ENCODE results near the gene TEX19.
"Not testable (repeated sequence)": the region's sequence is repeated elsewhere in the genome, so short reads cannot be mapped to it uniquely, and the experiment has no call there.

Gene TEX19

GRCh38 chr17:82354804-82355308 is 4.2 kb upstream of the TEX19 start:
- H3K27ac Mint-ChIP-seq: no peak overlapping the region
- H3K27me3 Mint-ChIP-seq (ENCODE audit: low read depth): peaks cover 8% of the 10 kb centered on the region
- H3K36me3 Mint-ChIP-seq (ENCODE audit: low read depth): no peaks in the 10 kb centered on the region
- no peaks in the 10 kb centered on the region for H3K9me3 Mint-ChIP-seq
- peaks cover 8% of the 10 kb centered on the region for H3K4me1 Mint-ChIP-seq (ENCODE audit: low read depth)
- H3K4me3 Mint-ChIP-seq: no peak overlapping the region

DNA sequence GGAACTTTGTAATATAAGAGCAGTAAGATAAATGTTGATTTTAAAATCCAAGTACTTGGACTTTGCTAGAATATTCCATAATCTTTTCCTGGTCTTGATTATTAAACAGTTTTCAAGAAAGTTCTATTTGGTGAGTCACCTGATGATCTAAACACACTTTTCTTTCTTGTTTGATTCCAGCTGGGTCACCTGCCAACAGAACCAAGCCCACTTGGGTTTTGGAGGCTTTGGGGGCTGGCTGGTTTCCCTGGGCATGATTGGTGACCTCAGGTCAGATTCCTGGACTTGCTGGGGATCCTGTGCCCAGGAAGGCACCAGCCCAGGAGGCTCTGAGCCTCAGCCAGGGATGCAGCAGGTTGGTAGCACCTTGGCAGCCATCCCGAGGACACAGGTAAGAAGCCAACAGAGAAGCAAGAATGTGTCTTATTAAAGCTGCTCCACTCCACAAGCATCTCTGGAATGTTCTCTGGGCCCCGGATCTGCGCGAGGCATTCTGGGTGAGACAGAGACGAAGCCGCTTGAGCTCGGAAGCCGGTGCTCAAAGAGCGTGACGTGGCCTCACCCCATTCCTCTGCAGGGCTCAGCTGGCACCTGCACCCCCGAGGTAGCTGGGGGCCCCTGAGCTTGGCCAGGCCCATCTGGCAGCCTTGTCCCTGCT is 3.1 kb upstream of the TEX19 start:
- Mint-ChIP-seq H3K27me3 (ENCODE audit: low read depth) (peaks cover 8% of the 10 kb centered on the region), H3K4me1 (ENCODE audit: low read depth) (peaks cover 8% of the 10 kb centered on the region), H3K9me3 (no peaks in the 10 kb centered on the region), H3K27ac (no peak overlapping the region), H3K36me3 (ENCODE audit: low read depth) (no peaks in the 10 kb centered on the region), H3K4me3 (no peak overlapping the region)

DNA sequence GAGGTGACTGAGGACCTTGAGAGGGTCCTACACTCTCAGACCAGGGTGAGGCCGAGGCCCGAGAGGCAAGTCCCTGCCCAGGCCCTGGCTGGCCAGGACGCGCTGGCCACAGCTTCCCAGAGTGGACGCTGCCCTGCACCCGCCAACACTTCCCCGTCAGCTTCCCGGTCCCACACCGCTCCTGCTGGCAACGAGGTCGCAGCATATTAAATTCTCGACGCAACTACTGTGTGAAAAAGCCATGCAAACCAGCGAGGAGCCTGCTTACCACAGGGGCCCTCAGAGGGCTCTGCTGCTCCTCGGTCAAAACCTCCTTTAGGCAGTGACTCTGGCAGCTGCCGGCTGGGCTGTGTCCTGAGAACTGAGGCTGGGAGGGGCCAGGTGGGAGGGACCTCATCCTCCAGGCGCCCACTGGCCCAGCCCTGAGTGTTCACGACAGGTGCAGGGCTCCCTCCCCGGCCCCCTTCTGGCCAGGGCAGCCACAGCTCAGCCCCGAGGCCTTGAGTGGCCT is 2.1 kb upstream of the TEX19 start:
- no peaks in the 10 kb centered on the region for H3K36me3 Mint-ChIP-seq (ENCODE audit: low read depth)
- peaks cover 11% of the 10 kb centered on the region for H3K27me3 Mint-ChIP-seq (ENCODE audit: low read depth)
- no peak overlapping the region for H3K4me3 Mint-ChIP-seq
- no peak overlapping the region for H3K27ac Mint-ChIP-seq
- peaks cover 8% of the 10 kb centered on the region for H3K4me1 Mint-ChIP-seq (ENCODE audit: low read depth)
- H3K9me3 Mint-ChIP-seq: no peaks in the 10 kb centered on the region

GRCh38 chr17:82357394-82357793 is 1.7 kb upstream of the TEX19 start:
- Mint-ChIP-seq H3K36me3 (ENCODE audit: low read depth) (no peaks in the 10 kb centered on the region), H3K27me3 (ENCODE audit: low read depth) (peaks cover 12% of the 10 kb centered on the region), H3K9me3 (no peaks in the 10 kb centered on the region), H3K4me1 (ENCODE audit: low read depth) (peaks cover 8% of the 10 kb centered on the region), H3K27ac (no peak overlapping the region), H3K4me3 (no peak overlapping the region)

DNA sequence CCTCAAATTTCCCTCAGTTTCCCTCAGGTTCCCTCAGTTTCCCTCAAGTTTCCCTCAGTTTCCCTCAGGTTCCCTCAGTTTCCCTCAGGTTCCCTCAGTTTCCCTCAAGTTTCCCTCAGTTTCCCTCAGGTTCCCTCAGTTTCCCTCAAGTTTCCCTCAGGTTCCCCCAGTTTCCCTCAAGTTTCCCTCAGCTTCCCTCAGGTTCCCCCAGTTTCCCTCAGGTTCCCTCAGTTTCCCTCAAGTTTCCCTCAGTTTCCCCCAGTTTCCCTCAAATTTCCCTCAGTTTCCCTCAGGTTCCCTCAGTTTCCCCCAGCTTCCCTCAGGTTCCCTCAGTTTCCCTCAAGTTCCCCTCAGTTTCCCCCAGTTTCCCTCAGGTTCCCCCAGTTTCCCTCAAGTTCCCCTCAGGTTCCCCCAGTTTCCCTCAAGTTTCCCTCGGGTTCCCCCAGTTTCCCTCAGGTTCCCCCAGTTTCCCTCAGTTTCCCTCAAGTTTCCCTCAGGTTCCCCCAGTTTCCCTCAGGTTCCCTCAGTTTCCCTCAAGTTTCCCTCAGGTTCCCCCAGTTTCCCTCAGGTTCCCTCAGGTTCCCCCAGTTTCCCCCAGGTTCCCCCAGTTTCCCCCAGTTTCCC is 516 bp downstream of the TEX19 start:
- H3K4me3 Mint-ChIP-seq; H3K27ac Mint-ChIP-seq; H3K4me1 Mint-ChIP-seq (ENCODE audit: low read depth); H3K36me3 Mint-ChIP-seq (ENCODE audit: low read depth); H3K9me3 Mint-ChIP-seq: not testable (repeated sequence)
- peaks cover 12% of the 10 kb centered on the region for H3K27me3 Mint-ChIP-seq (ENCODE audit: low read depth)

DNA sequence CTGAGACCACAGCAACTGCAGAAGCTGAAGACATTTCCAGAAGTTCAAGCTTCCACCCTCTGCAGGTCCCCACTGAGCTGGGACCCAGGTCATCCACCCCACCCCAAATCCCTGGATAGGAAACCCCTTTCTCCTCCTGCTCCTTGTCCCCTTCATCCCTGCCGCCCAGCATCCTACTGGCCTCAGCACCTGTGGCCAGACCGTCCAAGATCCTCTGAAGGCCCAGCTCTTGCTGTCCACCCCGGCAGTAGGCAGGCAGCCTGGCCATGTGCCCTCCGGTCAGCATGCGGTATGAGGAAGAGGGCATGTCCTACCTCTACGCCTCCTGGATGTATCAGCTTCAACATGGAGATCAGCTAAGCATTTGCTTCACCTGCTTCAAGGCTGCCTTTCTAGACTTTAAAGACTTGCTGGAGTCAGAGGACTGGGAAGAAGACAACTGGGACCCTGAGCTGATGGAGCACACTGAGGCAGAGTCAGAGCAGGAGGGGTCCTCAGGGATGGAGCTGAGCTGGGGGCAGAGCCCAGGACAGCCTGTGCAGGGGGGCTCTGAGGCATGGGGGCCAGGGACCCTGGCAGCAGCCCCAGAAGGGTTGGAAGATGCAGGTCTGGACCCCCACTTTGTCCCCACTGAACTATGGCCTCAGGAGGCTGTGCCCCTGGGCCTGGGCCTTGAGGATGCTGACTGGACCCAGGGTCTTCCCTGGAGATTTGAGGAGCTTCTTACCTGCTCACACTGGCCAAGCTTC is 3.0 kb downstream of the TEX19 start:
- H3K27ac Mint-ChIP-seq: no peak overlapping the region
- H3K9me3 Mint-ChIP-seq: no peaks in the 10 kb centered on the region
- H3K36me3 Mint-ChIP-seq (ENCODE audit: low read depth): no peaks in the 10 kb centered on the region
- H3K4me3 Mint-ChIP-seq: no peak overlapping the region
- peaks cover 8% of the 10 kb centered on the region for H3K4me1 Mint-ChIP-seq (ENCODE audit: low read depth)
- peaks cover 20% of the 10 kb centered on the region for H3K27me3 Mint-ChIP-seq (ENCODE audit: low read depth)

- Mint-ChIP-seq H3K36me3 (ENCODE audit: low read depth) (no peaks in the 10 kb centered on the region), H3K27ac (no peak overlapping the region), H3K9me3 (no peaks in the 10 kb centered on the region), H3K4me1 (ENCODE audit: low read depth) (no peaks in the 10 kb centered on the region), H3K27me3 (ENCODE audit: low read depth) (peaks cover 40% of the 10 kb centered on the region), H3K4me3 (no peak overlapping the region)
Measured at GRCh38 chr17:82365606-82366295, 6.7 kb downstream of the TEX19 start.

DNA sequence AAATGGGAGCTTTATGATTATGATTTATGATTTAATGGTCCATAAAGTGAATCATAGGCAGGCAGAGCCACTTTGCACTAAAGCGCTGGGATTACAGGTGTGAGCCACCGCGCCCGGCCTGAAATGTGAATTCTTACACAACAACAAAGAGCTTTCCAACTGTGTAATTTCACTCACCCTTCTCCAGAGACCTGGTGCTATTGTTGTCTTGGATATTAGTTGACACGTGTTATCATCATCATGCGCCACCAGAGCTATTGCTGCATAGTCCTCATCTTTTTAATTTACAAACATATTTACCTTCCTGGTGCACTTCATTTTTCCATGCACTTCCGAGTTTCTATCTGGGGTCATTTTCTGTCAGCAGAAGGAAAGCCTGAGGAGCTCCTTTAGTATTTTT is 7.7 kb downstream of the TEX19 start:
- H3K9me3 Mint-ChIP-seq: no peaks in the 10 kb centered on the region
- peaks cover 4% of the 10 kb centered on the region for H3K4me1 Mint-ChIP-seq (ENCODE audit: low read depth)
- H3K4me3 Mint-ChIP-seq: no peak overlapping the region
- H3K27ac Mint-ChIP-seq: no peak overlapping the region
- H3K36me3 Mint-ChIP-seq (ENCODE audit: low read depth): no peaks in the 10 kb centered on the region
- peaks cover 44% of the 10 kb centered on the region for H3K27me3 Mint-ChIP-seq (ENCODE audit: low read depth)

GRCh38 chr17:82367724-82368524 is 8.9 kb downstream of the TEX19 start:
- peaks cover 5% of the 10 kb centered on the region for H3K4me1 Mint-ChIP-seq (ENCODE audit: low read depth)
- no peaks in the 10 kb centered on the region for H3K9me3 Mint-ChIP-seq
- H3K36me3 Mint-ChIP-seq (ENCODE audit: low read depth): no peaks in the 10 kb centered on the region
- H3K27ac Mint-ChIP-seq: no peak overlapping the region
- no peak overlapping the region for H3K4me3 Mint-ChIP-seq
- peaks cover 47% of the 10 kb centered on the region for H3K27me3 Mint-ChIP-seq (ENCODE audit: low read depth)

GRCh38 chr17:82369211-82369610 is 10.2 kb downstream of the TEX19 start:
- Mint-ChIP-seq H3K27me3 (ENCODE audit: low read depth) (peaks cover 56% of the 10 kb centered on the region), H3K27ac (no peak overlapping the region), H3K9me3 (no peaks in the 10 kb centered on the region), H3K4me3 (no peak overlapping the region), H3K36me3 (ENCODE audit: low read depth) (no peaks in the 10 kb centered on the region), H3K4me1 (ENCODE audit: low read depth) (peaks cover 9% of the 10 kb centered on the region)

DNA sequence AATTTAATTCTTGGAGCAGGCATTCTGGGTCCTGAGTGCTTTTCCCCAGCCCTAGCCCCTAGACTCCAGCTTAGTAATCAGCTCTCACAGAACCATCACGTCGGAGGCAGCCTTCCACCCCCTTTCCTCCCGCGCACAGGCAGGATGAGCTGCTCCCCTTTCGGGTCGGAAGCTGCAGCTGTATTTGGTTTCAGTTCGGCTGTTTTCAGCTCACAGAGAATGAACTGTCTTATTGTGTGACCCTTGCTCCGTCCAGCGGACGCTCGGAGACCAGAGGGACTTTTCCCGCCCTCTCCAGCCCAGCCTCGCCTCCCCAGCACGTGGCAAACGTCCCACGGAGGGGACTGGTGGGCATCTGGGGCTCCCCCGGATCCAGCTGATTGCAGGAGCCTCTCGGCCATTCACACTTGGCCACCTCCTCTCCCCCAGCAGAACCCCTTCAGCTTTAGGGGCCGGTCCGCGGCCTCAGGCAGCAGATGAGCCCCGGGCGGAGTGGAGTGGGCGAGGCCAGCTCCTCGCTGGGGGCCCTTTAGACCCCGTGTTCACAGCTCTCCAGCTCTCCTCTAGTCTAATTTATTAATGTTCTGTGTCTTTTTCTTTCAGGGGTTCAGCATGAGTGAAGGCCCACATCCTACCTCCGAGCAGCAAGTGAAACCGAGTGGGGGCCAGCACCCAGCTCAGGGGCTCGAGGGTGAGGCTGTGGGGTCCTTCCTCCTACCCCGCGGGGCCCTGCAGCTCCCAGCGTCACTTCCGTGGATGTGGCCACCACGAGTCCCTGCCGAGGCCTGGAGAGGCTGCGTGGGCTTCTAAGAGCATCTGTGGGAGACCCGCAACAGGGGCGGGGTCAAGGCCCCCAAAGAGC is 11.7 kb downstream of the TEX19 start:
- Mint-ChIP-seq H3K4me1 (ENCODE audit: low read depth) (peaks cover 9% of the 10 kb centered on the region), H3K27ac (peak overlapping the region; percentile 78), H3K9me3 (no peaks in the 10 kb centered on the region), H3K4me3 (peak overlapping the region; percentile 78), H3K36me3 (ENCODE audit: low read depth) (no peaks in the 10 kb centered on the region), H3K27me3 (ENCODE audit: low read depth) (peaks cover 54% of the 10 kb centered on the region)

GRCh38 chr17:82371333-82372248 is 12.5 kb downstream of the TEX19 start, which contains the start of gene UTS2R:
UTS2R (plus strand) TSS chr17:82371765; CDS start chr17:82374325, 2,560 bp downstream.
- Mint-ChIP-seq H3K4me1 (ENCODE audit: low read depth) (peaks cover 9% of the 10 kb centered on the region), H3K36me3 (ENCODE audit: low read depth) (no peaks in the 10 kb centered on the region), H3K27ac (peak within 1 kb of the TSS; percentile 78), H3K4me3 (peak within 1 kb of the TSS; percentile 78), H3K27me3 (ENCODE audit: low read depth) (peaks cover 60% of the 10 kb centered on the region), H3K9me3 (no peaks in the 10 kb centered on the region)
